ENCODE results near the gene SUMO2. TPM values are rescaled to one million over a fixed set of nuclear protein-coding genes. Genes with fewer than 3 reads are reported as not detected.
"Not testable (repeated sequence)": the region's sequence is repeated elsewhere in the genome, so short reads cannot be mapped to it uniquely, and the experiment has no call there.

Gene SUMO2
- total and polyA plus RNA-seq, 2 of the 13 experiments (the other 11 are each of a cell fraction or from before 2014, with no cell fraction given) = 337 to 553 TPM

DNA sequence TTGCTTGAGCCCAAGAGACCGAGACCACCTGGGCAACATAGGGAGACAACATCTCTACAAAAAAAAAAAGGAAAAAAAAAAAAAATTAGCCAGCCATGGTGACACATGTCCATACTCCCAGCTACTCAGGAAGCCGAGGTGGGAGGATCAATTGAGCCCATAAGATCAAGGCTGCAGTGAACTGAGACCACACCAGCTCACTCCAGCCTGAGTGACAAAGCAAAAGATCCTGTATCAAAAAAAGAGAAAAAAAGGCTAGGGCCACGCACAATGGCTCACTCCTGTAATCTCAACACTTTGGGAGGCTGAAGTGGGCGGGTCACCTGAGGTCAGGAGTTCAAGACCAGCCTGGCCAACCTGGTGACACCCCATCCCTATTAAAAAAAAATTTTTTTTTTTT, 13.8 kb downstream of the SUMO2 start (continued):
- TF ChIP-seq MTF2 (CRISPR knock-in tag; IDR thresholded peaks at IDR 0.05; ENCODE audit: borderline replicate concordance) = no peak

DNA sequence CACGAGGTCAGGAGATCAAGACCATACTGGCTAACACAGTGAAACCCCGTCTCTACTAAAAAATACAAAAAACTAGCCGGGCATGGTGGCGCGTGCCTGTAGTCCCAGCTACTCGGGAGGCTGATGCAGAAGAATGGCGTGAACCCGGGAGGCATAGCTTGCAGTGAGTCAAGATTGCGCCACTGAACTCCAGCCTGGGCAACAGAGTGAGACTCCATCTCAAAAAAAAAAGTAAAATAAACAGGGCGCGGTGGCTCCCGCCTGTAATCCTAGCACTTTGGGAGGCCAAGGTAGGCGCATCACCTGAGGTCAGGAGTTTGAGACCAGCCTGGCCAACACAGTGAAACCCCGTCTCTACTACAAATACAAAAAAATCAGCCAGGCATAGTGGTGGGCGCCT, 18.2 kb downstream of the SUMO2 start:
- BruUV-seq (replicated peaks); DNase-seq (ENCODE audit: low spot score); H3K9me3 ChIP-seq (ENCODE audit: low read length); H3K4me1 ChIP-seq (ENCODE audit: insufficient read depth, low read length); FAIRE-seq; H2AFZ ChIP-seq (ENCODE audit: low read length); H3K4me3 ChIP-seq (replicated peaks in 1 of 3; ENCODE audit: insufficient read depth in 1 of 3, low read depth in 2 of 3, low read length in 3 of 3); in situ Hi-C loops (cut with HindIII; ENCODE audit: extremely low pct_ligation_motif_present, low pct_unique_long_range_greater_than_20kb); CTCF ChIA-PET (ENCODE audit: low intra/inter-chr PET ratio, low total read pairs); H3K9ac ChIP-seq (ENCODE audit: insufficient read depth, low read depth, low read length); H3K79me2 ChIP-seq (ENCODE audit: insufficient read depth, low read length); H3K27ac ChIP-seq (ENCODE audit: extremely low read length, insufficient read depth, low read length); ATAC-seq; H3K4me2 ChIP-seq (ENCODE audit: low read depth, low read length); H4K20me1 ChIP-seq (ENCODE audit: insufficient read depth, low read length); intact Hi-C loops (cut with micrococcal nuclease; ENCODE audit: unreplicated experiment); H3K27me3 ChIP-seq (ENCODE audit: control insufficient read depth in 1 of 2, insufficient read depth in 2 of 2, low read length in 2 of 2): not testable (repeated sequence)
- peaks cover 7 to 28% of the 10 kb centered on the region in 2 experiments; a peak in 4 of 5 replicates for H3K36me3 ChIP-seq (replicated peaks in 1 of 2; ENCODE audit: control insufficient read depth in 1 of 2, insufficient read depth in 2 of 2, low read length in 2 of 2)
- POLR2A ChIA-PET = interaction anchor here (0.6 to 1.3 kb wide), 2 partner anchors 10 to 16 kb away, joined by 3 read pairs; partner anchors contain the start of gene JPT1
- TF ChIP-seq ZBTB33 (CRISPR knock-in tag; IDR thresholded peaks at IDR 0.05) = peak; percentile 52; the same call in 1 of the 2 replicates
- 96% methylated on average over 15 of the region's 15 CpGs for WGBS (ENCODE audit: low lambda C conversion rate)

DNA sequence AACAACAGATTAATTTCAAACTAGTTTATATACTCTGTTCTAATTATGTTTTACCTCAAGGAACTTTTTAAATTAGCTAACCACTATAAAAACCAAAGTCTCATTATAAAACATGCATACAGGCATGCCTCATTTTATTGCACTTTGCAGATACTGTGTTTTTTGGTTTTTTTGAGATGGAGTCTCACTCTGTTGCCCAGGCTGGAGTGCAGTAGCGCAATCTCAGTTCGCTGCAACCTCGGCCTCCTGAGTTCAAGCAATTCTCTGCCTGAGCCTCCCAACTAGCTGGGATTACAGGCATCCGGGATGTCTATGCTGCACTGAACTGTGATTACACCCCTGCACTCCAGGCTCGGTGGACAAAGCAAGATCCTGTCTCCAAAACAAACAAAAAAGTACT, 19.7 kb downstream of the SUMO2 start:
- intact Hi-C loops (cut with micrococcal nuclease; ENCODE audit: unreplicated experiment) = no loop called here
- no peak overlapping the region for H2AFZ ChIP-seq (ENCODE audit: low read length)
- H3K9ac ChIP-seq (ENCODE audit: insufficient read depth, low read depth, low read length) = no peak overlapping the region
- H4K20me1 ChIP-seq (ENCODE audit: insufficient read depth, low read length) = no peaks in the 10 kb centered on the region
- H3K9me3 ChIP-seq (ENCODE audit: low read length) = no peaks in the 10 kb centered on the region
- no peaks in the 10 kb centered on the region for H3K79me2 ChIP-seq (ENCODE audit: insufficient read depth, low read length)
- no TSS peak for BruUV-seq (replicated peaks)
- POLR2A ChIA-PET = interaction anchor here (1.6 kb wide), 1 partner anchor 9 kb away, joined by 13 read pairs; the partner anchor contains the start of gene JPT1
- ATAC-seq = peak; percentile 31
- H3K27me3 ChIP-seq (ENCODE audit: control insufficient read depth in 1 of 2, insufficient read depth in 2 of 2, low read length in 2 of 2) = no peaks in the 10 kb centered on the region
- DNase-seq (ENCODE audit: low spot score) = no peak
- H3K4me2 ChIP-seq (ENCODE audit: low read depth, low read length) = no peak overlapping the region
- FAIRE-seq = no peak
- peaks cover 1 to 15% of the 10 kb centered on the region in 2 experiments; a peak in 3 of 5 replicates for H3K36me3 ChIP-seq (replicated peaks in 1 of 2; ENCODE audit: control insufficient read depth in 1 of 2, insufficient read depth in 2 of 2, low read length in 2 of 2)
- peaks cover 18% of the 10 kb centered on the region for H3K4me1 ChIP-seq (ENCODE audit: insufficient read depth, low read length)
- no peak overlapping the region for H3K4me3 ChIP-seq (replicated peaks in 1 of 3; ENCODE audit: insufficient read depth in 1 of 3, low read depth in 2 of 3, low read length in 3 of 3)
- in situ Hi-C loops (cut with HindIII; ENCODE audit: extremely low pct_ligation_motif_present, low pct_unique_long_range_greater_than_20kb) = no loop called here
- TF ChIP-seq RBAK (CRISPR knock-in tag; IDR thresholded peaks at IDR 0.05) (no peak), ZNF121 (CRISPR knock-in tag; IDR thresholded peaks at IDR 0.05) (0 out of 2 replicates have a peak, but pooled peaks have one; percentile 10), ZSCAN25 (CRISPR knock-in tag; IDR thresholded peaks at IDR 0.05) (0 out of 2 replicates have a peak, but pooled peaks have one; percentile 35), ZNF501 (CRISPR knock-in tag; IDR thresholded peaks at IDR 0.05) (0 out of 2 replicates have a peak, but pooled peaks have one; percentile 25), TBX3 (IDR thresholded peaks at IDR 0.05; ENCODE audit: borderline replicate concordance) (no peak), ZNF260 (CRISPR knock-in tag; IDR thresholded peaks at IDR 0.05; ENCODE audit: borderline replicate concordance, low read depth) (no peak), ZBTB33 (CRISPR knock-in tag; IDR thresholded peaks at IDR 0.05) (peak; percentile 39; the same call in 1 of the 2 replicates), REXO4 (CRISPR knock-in tag; IDR thresholded peaks at IDR 0.05; ENCODE audit: borderline replicate concordance) (no peak), FOSL1 (CRISPR knock-in tag; IDR thresholded peaks at IDR 0.05; ENCODE audit: borderline replicate concordance) (no peak), HES4 (CRISPR knock-in tag; IDR thresholded peaks at IDR 0.05; ENCODE audit: borderline replicate concordance) (no peak), MED13 (CRISPR knock-in tag; IDR thresholded peaks at IDR 0.05) (no peak)
- H3K27ac ChIP-seq (ENCODE audit: extremely low read length, insufficient read depth, low read length) = no peak overlapping the region
- WGBS (ENCODE audit: low lambda C conversion rate) = 75% methylated on average over 5 of the region's 5 CpGs
- CTCF ChIA-PET (ENCODE audit: low intra/inter-chr PET ratio, low total read pairs) = no interaction called here

Data from HepG2 (cell line).